ENCODE data around the gene AVL9.
"Not testable (repeated sequence)": the region's sequence is repeated elsewhere in the genome, so short reads cannot be mapped to it uniquely, and the experiment has no call there.

Gene AVL9

GRCh38 chr7:32583791-32584190 lies 88.5 kb downstream of the AVL9 start:
- Histone ChIP-seq H3K36me3 (ENCODE audit: control insufficient read depth, insufficient read depth, low read length) (peaks cover 16% of the 10 kb centered on the region), H3K9me3 (ENCODE audit: control insufficient read depth, low read length) (no peaks in the 10 kb centered on the region), H3K27me3 (ENCODE audit: control insufficient read depth, insufficient read depth, low read length, poor library complexity, severe bottlenecking) (no peaks in the 10 kb centered on the region), H3K4me1 (ENCODE audit: control insufficient read depth, insufficient read depth, low read length) (no peaks in the 10 kb centered on the region), H3K27ac (ENCODE audit: insufficient read depth, low read depth, low read length, poor library complexity, severe bottlenecking) (no peak overlapping the region), H3K4me3 (ENCODE audit: insufficient read depth, low read depth, low read length) (no peak overlapping the region)
- WGBS, 2 experiments = 96 to 98% methylated on average over 4 of the region's 4 CpGs

GRCh38 chr7:32586291-32587221 lies 91.3 kb downstream of the AVL9 start:
- Histone ChIP-seq H3K36me3 (ENCODE audit: control insufficient read depth, insufficient read depth, low read length) (peaks cover 13% of the 10 kb centered on the region), H3K27me3 (ENCODE audit: control insufficient read depth, insufficient read depth, low read length, poor library complexity, severe bottlenecking) (no peaks in the 10 kb centered on the region), H3K9me3 (ENCODE audit: control insufficient read depth, low read length) (no peaks in the 10 kb centered on the region), H3K4me3 (ENCODE audit: insufficient read depth, low read depth, low read length) (no peak overlapping the region), H3K27ac (ENCODE audit: insufficient read depth, low read depth, low read length, poor library complexity, severe bottlenecking) (no peak overlapping the region), H3K4me1 (ENCODE audit: control insufficient read depth, insufficient read depth, low read length) (no peaks in the 10 kb centered on the region)
- 85 to 88% methylated on average over 5 of the region's 5 CpGs for WGBS, 2 experiments

- WGBS, 2 experiments = 91 to 93% methylated on average over 9 of the region's 9 CpGs
These were observed 92.2 kb downstream of the AVL9 start for GRCh38 chr7:32587411-32587948.

GRCh38 chr7:32588657-32589056 lies 93.4 kb downstream of the AVL9 start:
- Histone ChIP-seq H3K36me3 (ENCODE audit: control insufficient read depth, insufficient read depth, low read length) (peaks cover 5% of the 10 kb centered on the region), H3K9me3 (ENCODE audit: control insufficient read depth, low read length) (no peaks in the 10 kb centered on the region), H3K27me3 (ENCODE audit: control insufficient read depth, insufficient read depth, low read length, poor library complexity, severe bottlenecking) (no peaks in the 10 kb centered on the region), H3K4me3 (ENCODE audit: insufficient read depth, low read depth, low read length) (no peak overlapping the region), H3K4me1 (ENCODE audit: control insufficient read depth, insufficient read depth, low read length) (no peaks in the 10 kb centered on the region), H3K27ac (ENCODE audit: insufficient read depth, low read depth, low read length, poor library complexity, severe bottlenecking) (no peak overlapping the region)
- 89 to 93% methylated on average over 2 of the region's 2 CpGs for WGBS, 2 experiments

More at GRCh38 chr7:32587411-32587948, 92.2 kb downstream of the AVL9 start:
- Histone ChIP-seq H3K4me1 (ENCODE audit: control insufficient read depth, insufficient read depth, low read length) (no peaks in the 10 kb centered on the region), H3K27ac (ENCODE audit: insufficient read depth, low read depth, low read length, poor library complexity, severe bottlenecking) (no peak overlapping the region), H3K36me3 (ENCODE audit: control insufficient read depth, insufficient read depth, low read length) (peaks cover 11% of the 10 kb centered on the region), H3K4me3 (ENCODE audit: insufficient read depth, low read depth, low read length) (no peak overlapping the region), H3K9me3 (ENCODE audit: control insufficient read depth, low read length) (no peaks in the 10 kb centered on the region), H3K27me3 (ENCODE audit: control insufficient read depth, insufficient read depth, low read length, poor library complexity, severe bottlenecking) (no peaks in the 10 kb centered on the region)

- Histone ChIP-seq H3K27ac (ENCODE audit: insufficient read depth, low read depth, low read length, poor library complexity, severe bottlenecking) (no peak overlapping the region), H3K36me3 (ENCODE audit: control insufficient read depth, insufficient read depth, low read length) (no peaks in the 10 kb centered on the region), H3K4me1 (ENCODE audit: control insufficient read depth, insufficient read depth, low read length) (no peaks in the 10 kb centered on the region), H3K9me3 (ENCODE audit: control insufficient read depth, low read length) (no peaks in the 10 kb centered on the region), H3K4me3 (ENCODE audit: insufficient read depth, low read depth, low read length) (no peak overlapping the region), H3K27me3 (ENCODE audit: control insufficient read depth, insufficient read depth, low read length, poor library complexity, severe bottlenecking) (no peaks in the 10 kb centered on the region)
- WGBS, 2 experiments = 96 to 98% methylated on average over 2 to 3 of the region's 3 CpGs
These were observed 96.6 kb downstream of the AVL9 start for GRCh38 chr7:32591938-32592337.

- H3K4me1 ChIP-seq (ENCODE audit: control insufficient read depth, insufficient read depth, low read length) = no peaks in the 10 kb centered on the region
- H3K4me3 ChIP-seq (ENCODE audit: insufficient read depth, low read depth, low read length) = no peak overlapping the region
- H3K27me3 ChIP-seq (ENCODE audit: control insufficient read depth, insufficient read depth, low read length, poor library complexity, severe bottlenecking) = no peaks in the 10 kb centered on the region
- WGBS, 2 experiments = 95 to 100% methylated on average over 4 of the region's 4 CpGs
- H3K36me3 ChIP-seq (ENCODE audit: control insufficient read depth, insufficient read depth, low read length) = no peaks in the 10 kb centered on the region
- no peaks in the 10 kb centered on the region for H3K9me3 ChIP-seq (ENCODE audit: control insufficient read depth, low read length)
- no peak overlapping the region for H3K27ac ChIP-seq (ENCODE audit: insufficient read depth, low read depth, low read length, poor library complexity, severe bottlenecking)
These were observed 97.4 kb downstream of the AVL9 start for GRCh38 chr7:32592701-32593100.

GRCh38 chr7:32594965-32595490 lies 99.7 kb downstream of the AVL9 start:
- 94 to 95% methylated on average over 5 of the region's 5 CpGs for WGBS, 2 experiments
- Histone ChIP-seq H3K27ac (ENCODE audit: insufficient read depth, low read depth, low read length, poor library complexity, severe bottlenecking) (no peak overlapping the region), H3K4me1 (ENCODE audit: control insufficient read depth, insufficient read depth, low read length) (no peaks in the 10 kb centered on the region), H3K27me3 (ENCODE audit: control insufficient read depth, insufficient read depth, low read length, poor library complexity, severe bottlenecking) (no peaks in the 10 kb centered on the region), H3K9me3 (ENCODE audit: control insufficient read depth, low read length) (no peaks in the 10 kb centered on the region), H3K36me3 (ENCODE audit: control insufficient read depth, insufficient read depth, low read length) (no peaks in the 10 kb centered on the region), H3K4me3 (ENCODE audit: insufficient read depth, low read depth, low read length) (no peak overlapping the region)

GRCh38 chr7:32601196-32601595 lies 105.9 kb downstream of the AVL9 start:
- not testable (repeated sequence) for H3K4me1 ChIP-seq (ENCODE audit: control insufficient read depth, insufficient read depth, low read length); H3K9me3 ChIP-seq (ENCODE audit: control insufficient read depth, low read length); H3K27me3 ChIP-seq (ENCODE audit: control insufficient read depth, insufficient read depth, low read length, poor library complexity, severe bottlenecking); H3K4me3 ChIP-seq (ENCODE audit: insufficient read depth, low read depth, low read length); H3K27ac ChIP-seq (ENCODE audit: insufficient read depth, low read depth, low read length, poor library complexity, severe bottlenecking); H3K36me3 ChIP-seq (ENCODE audit: control insufficient read depth, insufficient read depth, low read length)
- WGBS, 2 experiments = 96% methylated on average over 2 to 4 of the region's 4 CpGs

- Histone ChIP-seq H3K36me3 (ENCODE audit: control insufficient read depth, insufficient read depth, low read length) (no peaks in the 10 kb centered on the region), H3K4me3 (ENCODE audit: insufficient read depth, low read depth, low read length) (no peak overlapping the region), H3K27me3 (ENCODE audit: control insufficient read depth, insufficient read depth, low read length, poor library complexity, severe bottlenecking) (no peaks in the 10 kb centered on the region), H3K27ac (ENCODE audit: insufficient read depth, low read depth, low read length, poor library complexity, severe bottlenecking) (no peak overlapping the region), H3K4me1 (ENCODE audit: control insufficient read depth, insufficient read depth, low read length) (no peaks in the 10 kb centered on the region), H3K9me3 (ENCODE audit: control insufficient read depth, low read length) (no peaks in the 10 kb centered on the region)
- WGBS, 2 experiments = 89 to 91% methylated on average over 2 of the region's 2 CpGs
These were observed 107.2 kb downstream of the AVL9 start for GRCh38 chr7:32602470-32602869.

GRCh38 chr7:32603492-32603891 lies 108.2 kb downstream of the AVL9 start:
- not testable (repeated sequence) for H3K4me3 ChIP-seq (ENCODE audit: insufficient read depth, low read depth, low read length); H3K9me3 ChIP-seq (ENCODE audit: control insufficient read depth, low read length); H3K27ac ChIP-seq (ENCODE audit: insufficient read depth, low read depth, low read length, poor library complexity, severe bottlenecking); H3K4me1 ChIP-seq (ENCODE audit: control insufficient read depth, insufficient read depth, low read length); H3K27me3 ChIP-seq (ENCODE audit: control insufficient read depth, insufficient read depth, low read length, poor library complexity, severe bottlenecking); H3K36me3 ChIP-seq (ENCODE audit: control insufficient read depth, insufficient read depth, low read length)
- 90 to 97% methylated on average over 3 of the region's 3 CpGs for WGBS, 2 experiments
